A549 (cell line): Measurements from ENCODE around the gene ATP2C2.

Experiments
- CHD2 ChIP-seq: fragments of 150-350 bp; IDR thresholded peaks from 2 replicates; pipeline ENCODE4 v1.6.1; 2014; ENCODE audit warnings: low read length; ENCODE audit not compliant: partially characterized antibody
- CTCF ChIP-seq: fragments of >200 bp; sonication (Bioruptor Twin); formaldehyde crosslinking; IDR thresholded peaks from 3 replicates; pipeline ENCODE4 v1.5.1; 2016
- ELK1 ChIP-seq: fragments of 150-350 bp; IDR thresholded peaks from 2 replicates; pipeline ENCODE4 v1.6.1; 2014; ENCODE audit warnings: low read depth, mild to moderate bottlenecking, low read length
- FOSB ChIP-seq: fragments of 250-450 bp; sonication (Bioruptor Pico); IDR thresholded peaks from 2 replicates; pipeline ENCODE4 v1.5.0; 2020; ENCODE audit warnings: mild to moderate bottlenecking, moderate library complexity
- HMGXB4 ChIP-seq: fragments of 250-450 bp; sonication (Bioruptor Pico); IDR thresholded peaks from 2 replicates; pipeline ENCODE4 v1.5.0; 2021; ENCODE audit warnings: mild to moderate bottlenecking, moderate library complexity, borderline replicate concordance
- MAX ChIP-seq: IDR thresholded peaks from 2 replicates; pipeline ENCODE4 v1.6.1; 2012
- MYC ChIP-seq: IDR thresholded peaks from 2 replicates; pipeline ENCODE4 v1.6.1; 2012; ENCODE audit warnings: mild to moderate bottlenecking, inconsistent platforms, low read length, improper control_type of control experiment, borderline replicate concordance
- NPAS2 ChIP-seq: fragments of 250-450 bp; sonication (Bioruptor Pico); IDR thresholded peaks from 2 replicates; pipeline ENCODE4 v1.8.0; 2022; ENCODE audit warnings: mild to moderate bottlenecking, moderate library complexity, borderline replicate concordance
- POLR2A ChIP-seq: IDR thresholded peaks from 2 replicates; pipeline ENCODE4 v1.6.1; 2012; ENCODE audit warnings: mild to moderate bottlenecking, low read length
- RAD21 ChIP-seq, 2 experiments: fragments of >200 bp in 1 of 2; sonication (Bioruptor Twin) in 1 of 2; formaldehyde crosslinking in 1 of 2; IDR thresholded peaks in 1 of 2; conservative IDR thresholded peaks in 1 of 2; 2 replicates in 1 of 2; 3 replicates in 1 of 2; pipeline ENCODE4 v1.6.1; 2012 to 2018; ENCODE audit warnings: inconsistent platforms in 1 of 2
- SREBF2 ChIP-seq: fragments of 450-650 bp; IDR thresholded peaks from 2 replicates; pipeline ENCODE4 v1.6.1; 2014; ENCODE audit warnings: mild to moderate bottlenecking, moderate library complexity

GRCh38 chr16:84463221-84463620 is 94.9 kb downstream of the ATP2C2 start:
- TF ChIP-seq RAD21 (conservative IDR thresholded peaks at IDR 0.05 in 1 of 2, IDR thresholded peaks at IDR 0.05 in 1 of 2) (no peak), NPAS2 (no peak), MAX (no peak), HMGXB4 (CRISPR knock-in tag) (no peak), CHD2 (no peak), CTCF (no peak), ELK1 (no peak), POLR2A (no peak), FOSB (CRISPR knock-in tag) (no peak), SREBF2 (no peak), MYC (no peak)
